HEK293 (cell line): ENCODE results near the gene SGSM2.
A peak's percentile ranks its signal among the peaks of the same experiment; 100 is the strongest.

ENCODE experiments used
- CTCF ChIA-PET: fragments of 350-600 bp; formaldehyde crosslinking; extraction: SDS; loops from one replicate; lab custom pipeline; 2021; ENCODE audit warnings: antibody characterized with exemption; lab: Yijun Ruan, JAX
- POLR2A ChIA-PET: fragments of 300-600 bp; formaldehyde crosslinking; extraction: SDS; loops from one replicate; lab custom pipeline; 2020; ENCODE audit warnings: antibody characterized with exemption, inconsistent platforms; lab: Yijun Ruan, JAX
- H3K27ac ChIP-seq: fragments of 200-500 bp; sonication (Bioruptor generic); 2 replicates; pipeline ENCODE4 v1.5.1; 2014; ENCODE audit warnings: low read depth, low read length, control low read depth, inconsistent platforms; ENCODE audit errors: extremely low read depth
- H3K36me3 ChIP-seq, 2 experiments: fragments of 200-500 bp in 1 of 2; sonication (Bioruptor generic) in 1 of 2; 1 replicate in 1 of 2; 2 replicates in 1 of 2; pipeline ENCODE4 v1.5.1; 2014 to 2017; ENCODE audit warnings: inconsistent platforms in 2 of 2, low read length in 2 of 2; ENCODE audit not compliant: control insufficient read depth in 2 of 2, insufficient read depth in 1 of 2
- H3K4me1 ChIP-seq: fragments of 200-500 bp; sonication (Bioruptor generic); 2 replicates; pipeline ENCODE4 v1.5.1; 2014; ENCODE audit warnings: mild to moderate bottlenecking, low read length, inconsistent platforms; ENCODE audit not compliant: control insufficient read depth, insufficient read depth
- H3K4me3 ChIP-seq: 2 replicates; pipeline ENCODE4 v1.5.1; 2011; ENCODE audit warnings: low read depth, mild to moderate bottlenecking, control low read depth, low read length, moderate library complexity
- H3K9me3 ChIP-seq: fragments of 200-500 bp; sonication (Bioruptor generic); 2 replicates; pipeline ENCODE4 v1.5.1; 2014; ENCODE audit warnings: low read depth, low read length, inconsistent platforms; ENCODE audit not compliant: control insufficient read depth, insufficient read depth
- GLIS1 ChIP-seq: fragments of 450-650 bp; formaldehyde crosslinking; IDR thresholded peaks from 2 replicates; pipeline ENCODE4 v1.5.1; 2016; ENCODE audit warnings: missing biosample characterization, missing genetic modification characterization
- PRDM10 ChIP-seq: fragments of 450-650 bp; formaldehyde crosslinking; IDR thresholded peaks from 2 replicates; pipeline ENCODE4 v1.5.1; 2016; ENCODE audit warnings: missing biosample characterization, missing genetic modification characterization
- RBAK ChIP-seq: fragments of 450-650 bp; formaldehyde crosslinking; IDR thresholded peaks from 2 replicates; pipeline ENCODE4 v1.5.1; 2016; ENCODE audit warnings: missing biosample characterization, missing genetic modification characterization
- REST ChIP-seq: fragments of 450-650 bp; formaldehyde crosslinking; IDR thresholded peaks from 2 replicates; pipeline ENCODE4 v1.5.1; 2016; ENCODE audit warnings: missing biosample characterization, missing genetic modification characterization
- SALL2 ChIP-seq: fragments of 450-650 bp; formaldehyde crosslinking; IDR thresholded peaks from 2 replicates; pipeline ENCODE4 v1.5.0; 2017; ENCODE audit warnings: missing biosample characterization, mild to moderate bottlenecking, missing genetic modification characterization, borderline replicate concordance
- TRIM28 ChIP-seq: IDR thresholded peaks from 2 replicates; pipeline ENCODE4 v1.6.1; 2011; ENCODE audit warnings: low read length, control low read depth, borderline replicate concordance
- ZFP3 ChIP-seq: fragments of 450-650 bp; formaldehyde crosslinking; IDR thresholded peaks from 2 replicates; pipeline ENCODE4 v1.5.1; 2016; ENCODE audit warnings: low read depth, missing biosample characterization, missing genetic modification characterization
- ZNF133 ChIP-seq: fragments of 450-650 bp; formaldehyde crosslinking; IDR thresholded peaks from 2 replicates; pipeline ENCODE4 v1.5.1; 2016; ENCODE audit warnings: missing biosample characterization, missing genetic modification characterization
- ZNF169 ChIP-seq: fragments of 450-650 bp; formaldehyde crosslinking; IDR thresholded peaks from 2 replicates; pipeline ENCODE4 v1.5.1; 2016; ENCODE audit warnings: missing biosample characterization, missing genetic modification characterization
- ZNF18 ChIP-seq: fragments of 450-650 bp; formaldehyde crosslinking; IDR thresholded peaks from 2 replicates; pipeline ENCODE4 v1.5.1; 2016; ENCODE audit warnings: missing biosample characterization, missing genetic modification characterization
- ZNF184 ChIP-seq: fragments of 450-650 bp; IDR thresholded peaks from 2 replicates; pipeline ENCODE4 v1.5.1; 2018; ENCODE audit warnings: missing biosample characterization, mild to moderate bottlenecking, missing genetic modification characterization
- ZNF211 ChIP-seq: fragments of 450-650 bp; formaldehyde crosslinking; IDR thresholded peaks from 2 replicates; pipeline ENCODE4 v1.5.1; 2016; ENCODE audit warnings: low read depth, missing biosample characterization, missing genetic modification characterization
- ZNF23 ChIP-seq: fragments of 450-650 bp; formaldehyde crosslinking; IDR thresholded peaks from 2 replicates; pipeline ENCODE4 v1.5.1; 2016; ENCODE audit warnings: missing biosample characterization, missing genetic modification characterization, borderline replicate concordance
- ZNF302 ChIP-seq: fragments of 450-650 bp; formaldehyde crosslinking; IDR thresholded peaks from 2 replicates; pipeline ENCODE4 v1.5.1; 2016; ENCODE audit warnings: missing biosample characterization, missing genetic modification characterization, low read depth
- ZNF335 ChIP-seq: fragments of 450-650 bp; formaldehyde crosslinking; conservative IDR thresholded peaks from 2 replicates; pipeline ENCODE4 v1.5.1; 2016; ENCODE audit warnings: missing biosample characterization, missing genetic modification characterization
- ZNF37A ChIP-seq: fragments of 450-650 bp; IDR thresholded peaks from 2 replicates; pipeline ENCODE4 v1.5.1; 2018; ENCODE audit warnings: missing biosample characterization, missing genetic modification characterization
- ZNF449 ChIP-seq: fragments of 450-650 bp; formaldehyde crosslinking; IDR thresholded peaks from 2 replicates; pipeline ENCODE4 v1.5.1; 2017; ENCODE audit warnings: missing biosample characterization, mild to moderate bottlenecking, missing genetic modification characterization, moderate library complexity
- ZNF473 ChIP-seq: fragments of 450-650 bp; formaldehyde crosslinking; IDR thresholded peaks from 2 replicates; pipeline ENCODE4 v1.5.1; 2017; ENCODE audit warnings: missing biosample characterization, missing genetic modification characterization
- ZNF561 ChIP-seq: fragments of 450-650 bp; IDR thresholded peaks from 2 replicates; pipeline ENCODE4 v1.5.1; 2018; ENCODE audit warnings: missing biosample characterization, missing genetic modification characterization, borderline replicate concordance
- ZNF701 ChIP-seq: fragments of 450-650 bp; formaldehyde crosslinking; IDR thresholded peaks from 2 replicates; pipeline ENCODE4 v1.5.1; 2016; ENCODE audit warnings: missing biosample characterization, missing genetic modification characterization
- ZNF704 ChIP-seq: fragments of 450-650 bp; formaldehyde crosslinking; IDR thresholded peaks from 2 replicates; pipeline ENCODE4 v1.5.1; 2016; ENCODE audit warnings: missing biosample characterization, missing genetic modification characterization
- ZNF785 ChIP-seq: fragments of 450-650 bp; formaldehyde crosslinking; IDR thresholded peaks from 2 replicates; pipeline ENCODE4 v1.5.1; 2016; ENCODE audit warnings: missing biosample characterization, missing genetic modification characterization

SGSM2 gene

GRCh38 chr17:2420176-2420575, 82.9 kb downstream of the SGSM2 start (continued):
- TF ChIP-seq ZNF23 (tag by site-specific recombination), result no peak
- no peak for TF ChIP-seq ZNF704 (tag by site-specific recombination)
- no peak for TF ChIP-seq ZNF169 (tag by site-specific recombination)
- TF ChIP-seq ZNF473, result no peak
- TF ChIP-seq TRIM28, result no peak
- TF ChIP-seq ZFP3, result no peak

GRCh38 chr17:2421315-2422147, 84.2 kb downstream of the SGSM2 start:
- H3K9me3 ChIP-seq, result no peaks in the 10 kb centered on the region
- CTCF ChIA-PET, result interaction anchor here (0.6 to 2.1 kb wide), 7 partner anchors 10 to 420 kb away, joined by 3 to 12 read pairs (median 3); no protein-coding TSS in a partner anchor
- POLR2A ChIA-PET, result interaction anchor here (0.5 to 1.0 kb wide), 2 partner anchors 39 to 297 kb away, joined by 3 to 4 read pairs; no protein-coding TSS in a partner anchor
- no peak overlapping the region for H3K4me3 ChIP-seq
- no peaks in the 10 kb centered on the region for H3K4me1 ChIP-seq
- peaks cover 14 to 39% of the 10 kb centered on the region in 2 experiments; a peak in 2 of 3 replicates for H3K36me3 ChIP-seq
- no peak overlapping the region for H3K27ac ChIP-seq
- no peak for TF ChIP-seq ZNF701 (tag by site-specific recombination)
- TF ChIP-seq ZNF785 (tag by site-specific recombination), result no peak
- TF ChIP-seq ZNF133 (tag by site-specific recombination), result no peak
- no peak for TF ChIP-seq ZNF561 (tag by site-specific recombination)
- no peak for TF ChIP-seq ZNF449
- TF ChIP-seq GLIS1, result peak; percentile 54
- TF ChIP-seq ZNF335 (tag by site-specific recombination), result no peak
- TF ChIP-seq ZNF37A, result no peak
- TF ChIP-seq ZNF211, result no peak
- no peak for TF ChIP-seq REST (tag by site-specific recombination)
- no peak for TF ChIP-seq PRDM10
- TF ChIP-seq ZNF302 (tag by site-specific recombination), result no peak
- TF ChIP-seq ZNF184 (tag by site-specific recombination), result no peak
- no peak for TF ChIP-seq SALL2
- TF ChIP-seq ZNF18 (tag by site-specific recombination), result no peak
- TF ChIP-seq RBAK (tag by site-specific recombination), result no peak
